HCT116 (cell line): ENCODE measurements around the gene DDOST. TPM values are rescaled to one million over a fixed set of nuclear protein-coding genes. Genes with fewer than 3 reads are reported as not detected.

Experiments
- ATAC-seq: fragments of 200-7000 bp; cut with Tn5 transposase; 2 replicates; pipeline ENCODE4 v1.9.1; 2020; ENCODE audit warnings: mild to moderate bottlenecking, moderate library complexity
- BruUV-seq: library from RNA; stranded (reverse); fragments of 400-500 nt; replicated peaks from 2 replicates; lab custom pipeline; 2021; lab: Mats Ljungman, UMichigan
- CTCF ChIA-PET: fragments of 300-600 bp; sonication (Branson Sonifier 250); formaldehyde crosslinking; loops from one replicate; lab custom pipeline; 2021; ENCODE audit warnings: antibody characterized with exemption; lab: Charles Lee
- POLR2A ChIA-PET: fragments of 300-600, 350-600 bp; sonication (Branson Sonifier 250); formaldehyde crosslinking; loops from one replicate; lab custom pipeline; 2021; ENCODE audit warnings: antibody characterized with exemption; lab: Charles Lee
- RAD21 ChIA-PET, 2 experiments: fragments of 300-600 bp; sonication (Branson Sonifier 250); formaldehyde crosslinking; loops; one replicate each; lab custom pipeline; 2023; ENCODE audit warnings: low total read pairs in 2 of 2; ENCODE audit not compliant: uncharacterized antibody in 2 of 2, unreplicated experiment in 2 of 2, low non-redundant PET in 1 of 2; lab: Charles Lee
- DNase-seq: peaks from one replicate; pipeline ENCODE4 v3.0.0-alpha.2; 2010; ENCODE audit warnings: low read depth, low spot score
- H2AFZ ChIP-seq: fragments of 200-600 bp; shearing (Covaris generic), sonication (generic); 2 replicates; pipeline ENCODE4 v1.6.1; 2017; ENCODE audit warnings: low read depth, mixed run types, mixed read lengths, antibody characterized with exemption, low read length; ENCODE audit not compliant: poor library complexity, severe bottlenecking
- H3K27ac ChIP-seq: 2 replicates; pipeline ENCODE4 v1.5.1; 2012; ENCODE audit warnings: low read depth, low read length
- H3K27me3 ChIP-seq: fragments of 200-600 bp; sonication (generic); 2 replicates; pipeline ENCODE4 v1.6.1; 2016; ENCODE audit warnings: mixed run types, low read length, mixed read lengths; ENCODE audit not compliant: insufficient read depth
- H3K36me3 ChIP-seq, 2 experiments: fragments of 200-500 bp in 1 of 2; fragments of 200-600 bp in 1 of 2; sonication (Bioruptor generic) in 1 of 2; sonication (generic) in 1 of 2; 2 replicates each; pipeline versions ENCODE4 v1.5.1 to v1.6.1; 2014 to 2016; ENCODE audit warnings: low read length in 2 of 2, inconsistent platforms in 1 of 2, mixed read lengths in 1 of 2, mixed run types in 1 of 2; ENCODE audit not compliant: insufficient read depth in 2 of 2, control insufficient read depth in 1 of 2
- H3K4me1 ChIP-seq, 2 experiments: fragments of 200-600 bp in 1 of 2; sonication (generic) in 1 of 2; 2 replicates each; pipeline versions ENCODE4 v1.5.1 to v1.6.1; 2012 to 2017; ENCODE audit warnings: low read length in 2 of 2, inconsistent platforms in 1 of 2, mild to moderate bottlenecking in 1 of 2, mixed read lengths in 1 of 2, mixed run types in 1 of 2, moderate library complexity in 1 of 2; ENCODE audit not compliant: insufficient read depth in 2 of 2, control insufficient read depth in 1 of 2
- H3K4me2 ChIP-seq: fragments of 200-600 bp; sonication (generic); 2 replicates; pipeline ENCODE4 v1.6.1; 2017; ENCODE audit warnings: mixed run types, low read length, mixed read lengths
- H3K4me3 ChIP-seq, 2 experiments: fragments of 200-600 bp in 1 of 2; sonication (generic) in 1 of 2; replicated peaks in 1 of 2; 2 replicates each; pipeline ENCODE4 v1.5.1; 2011 to 2016; ENCODE audit warnings: low read length in 2 of 2, control low read depth in 1 of 2, low read depth in 1 of 2, mild to moderate bottlenecking in 1 of 2, mixed read lengths in 1 of 2, mixed run types in 1 of 2
- H3K79me2 ChIP-seq: fragments of 200-600 bp; sonication (generic); 2 replicates; pipeline ENCODE4 v1.6.1; 2017; ENCODE audit warnings: mild to moderate bottlenecking, mixed run types, low read length, moderate library complexity, mixed read lengths; ENCODE audit not compliant: insufficient read depth
- H3K9ac ChIP-seq: fragments of 200-600 bp; sonication (generic); 2 replicates; pipeline ENCODE4 v1.6.1; 2016; ENCODE audit warnings: low read length, mixed read lengths
- H3K9me2 ChIP-seq: fragments of 200-600 bp; sonication (generic), shearing (Covaris generic); 2 replicates; pipeline ENCODE4 v1.6.1; 2017; ENCODE audit warnings: mixed run types, mild to moderate bottlenecking, moderate library complexity; ENCODE audit not compliant: insufficient read depth
- H3K9me3 ChIP-seq, 2 experiments: fragments of 200-500 bp in 1 of 2; fragments of 200-600 bp in 1 of 2; sonication (Bioruptor generic) in 1 of 2; sonication (generic) in 1 of 2; 2 replicates each; pipeline ENCODE4 v1.6.1; 2014 to 2017; ENCODE audit warnings: low read length in 2 of 2, mixed read lengths in 2 of 2, inconsistent platforms in 1 of 2, low read depth in 1 of 2, mild to moderate bottlenecking in 1 of 2, mixed run types in 1 of 2, moderate library complexity in 1 of 2; ENCODE audit not compliant: control insufficient read depth in 1 of 2, insufficient read depth in 1 of 2
- H4K20me1 ChIP-seq: fragments of 200-600 bp; sonication (generic), shearing (Covaris generic); 2 replicates; pipeline ENCODE4 v1.6.1; 2017; ENCODE audit warnings: mixed run types, mild to moderate bottlenecking, moderate library complexity; ENCODE audit not compliant: insufficient read depth
- CBX3 ChIP-seq: IDR thresholded peaks from 2 replicates; pipeline ENCODE4 v1.6.1; 2012; ENCODE audit warnings: low read depth
- CEBPB ChIP-seq: IDR thresholded peaks from 2 replicates; pipeline ENCODE4 v1.6.1; 2012; ENCODE audit warnings: low read depth
- ELF1 ChIP-seq: IDR thresholded peaks from 2 replicates; pipeline ENCODE4 v1.6.1; 2012; ENCODE audit warnings: low read depth, borderline replicate concordance
- EZH2 ChIP-seq: fragments of 200-600 bp; sonication (generic); IDR thresholded peaks from 2 replicates; pipeline ENCODE4 v1.6.1; 2017; ENCODE audit warnings: antibody characterized with exemption, mixed run types
- EZH2phosphoT487 ChIP-seq: fragments of 200-600 bp; IDR thresholded peaks from 2 replicates; pipeline ENCODE4 v1.6.1; 2018; ENCODE audit warnings: antibody characterized with exemption, borderline replicate concordance
- FOSL1 ChIP-seq: IDR thresholded peaks from 2 replicates; pipeline ENCODE4 v1.6.1; 2012; ENCODE audit warnings: low read depth
- JUND ChIP-seq: IDR thresholded peaks from 2 replicates; pipeline ENCODE4 v1.6.1; 2012
- POLR2A ChIP-seq: IDR thresholded peaks from 2 replicates; pipeline ENCODE4 v1.7.0; 2011; ENCODE audit warnings: borderline replicate concordance; ENCODE audit not compliant: insufficient read depth, insufficient read length; ENCODE audit errors: extremely low read depth
- RAD21 ChIP-seq: IDR thresholded peaks from 2 replicates; pipeline ENCODE4 v1.6.1; 2012; ENCODE audit warnings: low read depth, mild to moderate bottlenecking
- SIN3A ChIP-seq: IDR thresholded peaks from 2 replicates; pipeline ENCODE4 v1.6.1; 2012; ENCODE audit warnings: low read depth
- SRF ChIP-seq: IDR thresholded peaks from 2 replicates; pipeline ENCODE4 v1.6.1; 2012; ENCODE audit warnings: low read depth
- YY1 ChIP-seq: IDR thresholded peaks from 2 replicates; pipeline ENCODE4 v1.6.1; 2011; ENCODE audit warnings: low read length, low read depth, moderate library complexity, mild to moderate bottlenecking; ENCODE audit not compliant: insufficient replicate concordance; ENCODE audit errors: extremely low read depth
- ZBTB33 ChIP-seq: IDR thresholded peaks from 2 replicates; pipeline ENCODE4 v1.6.1; 2011; ENCODE audit warnings: mild to moderate bottlenecking, low read length, moderate library complexity; ENCODE audit not compliant: insufficient replicate concordance; ENCODE audit errors: extremely low read depth
- ZFX ChIP-seq: fragments of 450-650 bp; IDR thresholded peaks from 2 replicates; pipeline ENCODE4 v1.6.1; 2017
- intact Hi-C: fragments of 100-400 bp; cut with micrococcal nuclease; formaldehyde crosslinking; loops from 2 replicates; pipeline ENCODE4 v1.10.0; 2022
- total RNA-seq: library from RNA; stranded (reverse); gene quantifications from one replicate; pipeline ENCODE4 v1.2.1, GENCODE V29; 2021; ENCODE audit not compliant: unreplicated experiment
- TF ChIP-seq, protein P1 (sequence below), 3 experiments: fragments of 200-600 bp in 1 of 3; sonication (generic) in 1 of 3; IDR thresholded peaks in 2 of 3; conservative IDR thresholded peaks in 1 of 3; 2 replicates each; pipeline ENCODE4 v1.5.1; 2012 to 2017; ENCODE audit warnings: low read depth in 2 of 3, low read length in 2 of 3, antibody characterized with exemption in 1 of 3, borderline replicate concordance in 1 of 3, control low read depth in 1 of 3, mild to moderate bottlenecking in 1 of 3, mixed read lengths in 1 of 3, mixed run types in 1 of 3, moderate library complexity in 1 of 3; ENCODE audit not compliant: insufficient read depth in 1 of 3

The DDOST gene
- total RNA-seq, 1 experiment from 2014 or later: 387 TPM

- H2AFZ ChIP-seq: no peak overlapping the region
- intact Hi-C loops: no loop called here
- no peak for DNase-seq
- no peaks in the 10 kb centered on the region for H3K27me3 ChIP-seq
- peak; percentile 7; the same call in 1 of the 2 replicates for ATAC-seq
- POLR2A ChIA-PET: no interaction called here
- no peaks in the 10 kb centered on the region; a peak in 1 of 4 replicates for H3K9me3 ChIP-seq
- no TSS peak for BruUV-seq
- no peaks in the 10 kb centered on the region for H3K36me3 ChIP-seq
- no peaks in the 10 kb centered on the region for H3K9me2 ChIP-seq
- RAD21 ChIA-PET: no interaction called here
- no peak overlapping the region for H3K4me3 ChIP-seq
- no peak overlapping the region; the same call in 1 of the 2 replicates for H3K27ac ChIP-seq
- H3K4me1 ChIP-seq: peaks cover 17 to 54% of the 10 kb centered on the region in 2 experiments
- no peaks in the 10 kb centered on the region for H3K79me2 ChIP-seq
- H3K9ac ChIP-seq: 0 out of 2 replicates have a peak overlapping the region, but pooled peaks have one; percentile 18
- CTCF ChIA-PET: no interaction called here
- no peak for TF ChIP-seq CBX3
- no peak for TF ChIP-seq ZFX
- no peak for TF ChIP-seq FOSL1
- TF ChIP-seq SIN3A: no peak
- no peak for TF ChIP-seq YY1
- no peak for TF ChIP-seq CEBPB
- peak overlapping the region; percentile 54 for H3K4me2 ChIP-seq
- no peaks in the 10 kb centered on the region for H4K20me1 ChIP-seq
Observed at GRCh38 chr1:20604678-20605077, 56.5 kb downstream of the DDOST start.

GRCh38 chr1:20603504-20604464, 57.4 kb downstream of the DDOST start:
- Histone ChIP-seq H2AFZ (no peak overlapping the region), H3K9me2 (no peaks in the 10 kb centered on the region), H3K4me1 (peaks cover 17 to 55% of the 10 kb centered on the region in 2 experiments), H3K27me3 (no peaks in the 10 kb centered on the region), H3K36me3 (no peaks in the 10 kb centered on the region), H4K20me1 (no peaks in the 10 kb centered on the region), H3K4me2 (peak overlapping the region; percentile 54), H3K79me2 (no peaks in the 10 kb centered on the region), H3K4me3 (peak overlapping the region in 1 of 2 experiments; percentile 11; a peak in 1 of 4 replicates), H3K9me3 (no peaks in the 10 kb centered on the region; a peak in 1 of 4 replicates), H3K27ac (peak overlapping the region; percentile 28; the same call in 1 of the 2 replicates), H3K9ac (peak overlapping the region; percentile 21; the same call in 1 of the 2 replicates)
- DNase-seq: no peak
- ChIA-PET POLR2A (no interaction called here), CTCF (no interaction called here), RAD21 (interaction anchor here in 1 of 2 experiments (1.0 kb wide), 1 partner anchor 8 kb away, joined by 4 read pairs; no protein-coding TSS in a partner anchor)
- BruUV-seq: no TSS peak
- intact Hi-C loops: no loop called here
- peak; percentile 77 for ATAC-seq
- no peak for TF ChIP-seq RAD21
- TF ChIP-seq SRF: no peak
- peak; percentile 60 for TF ChIP-seq FOSL1
- no peak for TF ChIP-seq ZFX
- TF ChIP-seq ELF1: no peak
- TF ChIP-seq, protein P1, sequence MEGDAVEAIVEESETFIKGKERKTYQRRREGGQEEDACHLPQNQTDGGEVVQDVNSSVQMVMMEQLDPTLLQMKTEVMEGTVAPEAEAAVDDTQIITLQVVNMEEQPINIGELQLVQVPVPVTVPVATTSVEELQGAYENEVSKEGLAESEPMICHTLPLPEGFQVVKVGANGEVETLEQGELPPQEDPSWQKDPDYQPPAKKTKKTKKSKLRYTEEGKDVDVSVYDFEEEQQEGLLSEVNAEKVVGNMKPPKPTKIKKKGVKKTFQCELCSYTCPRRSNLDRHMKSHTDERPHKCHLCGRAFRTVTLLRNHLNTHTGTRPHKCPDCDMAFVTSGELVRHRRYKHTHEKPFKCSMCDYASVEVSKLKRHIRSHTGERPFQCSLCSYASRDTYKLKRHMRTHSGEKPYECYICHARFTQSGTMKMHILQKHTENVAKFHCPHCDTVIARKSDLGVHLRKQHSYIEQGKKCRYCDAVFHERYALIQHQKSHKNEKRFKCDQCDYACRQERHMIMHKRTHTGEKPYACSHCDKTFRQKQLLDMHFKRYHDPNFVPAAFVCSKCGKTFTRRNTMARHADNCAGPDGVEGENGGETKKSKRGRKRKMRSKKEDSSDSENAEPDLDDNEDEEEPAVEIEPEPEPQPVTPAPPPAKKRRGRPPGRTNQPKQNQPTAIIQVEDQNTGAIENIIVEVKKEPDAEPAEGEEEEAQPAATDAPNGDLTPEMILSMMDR (IDR thresholded peaks at IDR 0.05 in 2 of 3, conservative IDR thresholded peaks at IDR 0.05 in 1 of 3; ENCODE audit: borderline replicate concordance in 1 of 3, insufficient read depth in 1 of 3, low read depth in 2 of 3, low read length in 2 of 3): no peak
- TF ChIP-seq CBX3: 0 out of 2 replicates have a peak, but pooled peaks have one; percentile 38
- TF ChIP-seq EZH2phosphoT487: no peak
- peak; percentile 41; the same call in 1 of the 2 replicates for TF ChIP-seq JUND
- no peak for TF ChIP-seq ZBTB33
- no peak for TF ChIP-seq POLR2A
- TF ChIP-seq EZH2: no peak
- peak; percentile 72 for TF ChIP-seq YY1
